IMR-90 (cell line): ENCODE measurements around the gene DYNC1H1. TPM values are rescaled to one million over a fixed set of nuclear protein-coding genes. Genes with fewer than 3 reads are reported as not detected.

Experiments used
- ATAC-seq: fragments of 200-7000 bp; cut with Tn5 transposase; 2 replicates; pipeline ENCODE4 v1.9.1; 2020; ENCODE audit warnings: low read depth, mild to moderate bottlenecking, moderate library complexity
- BruUV-seq: library from RNA; stranded (reverse); fragments of 400-500 nt; replicated peaks from 2 replicates; lab custom pipeline; 2021; lab: Mats Ljungman, UMichigan
- CTCF ChIA-PET: fragments of 300-600 bp; formaldehyde crosslinking; extraction: SDS; loops from one replicate; lab custom pipeline; 2021; ENCODE audit warnings: antibody characterized with exemption; lab: Yijun Ruan, JAX
- POLR2A ChIA-PET: fragments of 300-600 bp; sonication (Branson Sonifier 250); formaldehyde crosslinking; loops from one replicate; lab custom pipeline; 2022; ENCODE audit warnings: antibody characterized with exemption; ENCODE audit not compliant: unreplicated experiment; lab: Charles Lee
- DNase-seq: peaks from one replicate; pipeline ENCODE4 v3.0.0; 2013
- H2AFZ ChIP-seq: replicated peaks from 2 replicates; pipeline ENCODE3; 2013; ENCODE audit warnings: low read length, mild to moderate bottlenecking; ENCODE audit not compliant: poor library complexity
- H2AK5ac ChIP-seq: 2 replicates; pipeline ENCODE4 v1.6.1; 2013; ENCODE audit warnings: low read depth, low read length, inconsistent platforms
- H2AK9ac ChIP-seq: replicated peaks from 2 replicates; pipeline ENCODE3; 2013; ENCODE audit warnings: mild to moderate bottlenecking, low read depth, low read length, moderate library complexity; ENCODE audit not compliant: poor library complexity
- H2BK120ac ChIP-seq: 2 replicates; pipeline ENCODE4 v1.6.1; 2013; ENCODE audit warnings: low read depth, low read length, inconsistent platforms
- H2BK15ac ChIP-seq: 3 replicates; pipeline ENCODE4 v1.6.1; 2013; ENCODE audit warnings: low read depth, low read length, inconsistent platforms
- H2BK20ac ChIP-seq: 2 replicates; pipeline ENCODE4 v1.6.1; 2013; ENCODE audit warnings: low read depth, mild to moderate bottlenecking, inconsistent platforms, low read length, moderate library complexity
- H2BK5ac ChIP-seq: 2 replicates; pipeline ENCODE4 v1.6.1; 2013; ENCODE audit warnings: mild to moderate bottlenecking, low read depth, low read length, inconsistent platforms; ENCODE audit not compliant: poor library complexity, severe bottlenecking
- H3K14ac ChIP-seq: replicated peaks from 2 replicates; pipeline ENCODE4 v1.6.1; 2013; ENCODE audit warnings: low read depth, low read length, inconsistent platforms
- H3K18ac ChIP-seq: 2 replicates; pipeline ENCODE4 v1.6.1; 2013; ENCODE audit warnings: low read depth, low read length, control low read depth
- H3K23ac ChIP-seq: 2 replicates; pipeline ENCODE4 v1.6.1; 2013; ENCODE audit warnings: low read depth, low read length, inconsistent platforms
- H3K27ac ChIP-seq: 2 replicates; pipeline ENCODE4 v1.5.1; 2013; ENCODE audit warnings: mild to moderate bottlenecking, control low read depth, low read length; ENCODE audit not compliant: insufficient read depth
- H3K27me3 ChIP-seq: 2 replicates; pipeline ENCODE4 v1.6.1; 2013; ENCODE audit warnings: low read length; ENCODE audit not compliant: control insufficient read depth, insufficient read depth
- H3K36me3 ChIP-seq: 2 replicates; pipeline ENCODE4 v1.6.1; 2013; ENCODE audit warnings: low read length, mixed read lengths; ENCODE audit not compliant: control insufficient read depth, insufficient read depth
- H3K4ac ChIP-seq: 2 replicates; pipeline ENCODE4 v1.6.1; 2013; ENCODE audit warnings: low read depth, low read length, inconsistent platforms
- H3K4me1 ChIP-seq: 2 replicates; pipeline ENCODE4 v1.6.1; 2013; ENCODE audit warnings: low read length, mixed read lengths; ENCODE audit not compliant: control insufficient read depth, insufficient read depth
- H3K4me2 ChIP-seq: 2 replicates; pipeline ENCODE4 v1.6.1; 2013; ENCODE audit warnings: low read depth, mild to moderate bottlenecking, control low read depth, low read length, moderate library complexity
- H3K4me3 ChIP-seq: 2 replicates; pipeline ENCODE4 v1.5.1; 2013; ENCODE audit warnings: low read depth, mild to moderate bottlenecking, control low read depth, low read length, moderate library complexity; ENCODE audit not compliant: insufficient read depth
- H3K56ac ChIP-seq: 2 replicates; pipeline ENCODE4 v1.6.1; 2013; ENCODE audit warnings: low read length, inconsistent platforms; ENCODE audit not compliant: insufficient read depth; ENCODE audit errors: extremely low read depth
- H3K79me1 ChIP-seq, 2 experiments: 2 replicates each; pipeline ENCODE4 v1.6.1; 2013; ENCODE audit warnings: low read length in 2 of 2, inconsistent platforms in 1 of 2, low read depth in 1 of 2
- H3K9ac ChIP-seq: 2 replicates; pipeline ENCODE4 v1.6.1; 2013; ENCODE audit warnings: low read depth, low read length, control low read depth
- H3K9me1 ChIP-seq: 2 replicates; pipeline ENCODE4 v1.6.1; 2013; ENCODE audit warnings: low read length, inconsistent platforms; ENCODE audit not compliant: insufficient read depth
- H3K9me3 ChIP-seq: 2 replicates; pipeline ENCODE4 v1.6.1; 2013; ENCODE audit warnings: low read length; ENCODE audit not compliant: control insufficient read depth, insufficient read depth
- H4K20me1 ChIP-seq: 2 replicates; pipeline ENCODE4 v1.6.1; 2013; ENCODE audit warnings: low read length, inconsistent platforms; ENCODE audit not compliant: insufficient read depth
- H4K5ac ChIP-seq: 2 replicates; pipeline ENCODE4 v1.6.1; 2013; ENCODE audit warnings: mild to moderate bottlenecking, low read depth, low read length, control low read depth
- H4K8ac ChIP-seq, 2 experiments: 2 replicates each; pipeline ENCODE4 v1.6.1; 2013; ENCODE audit warnings: low read depth in 2 of 2, low read length in 2 of 2, control low read depth in 1 of 2, inconsistent platforms in 1 of 2
- H4K91ac ChIP-seq: 2 replicates; pipeline ENCODE4 v1.6.1; 2013; ENCODE audit warnings: low read depth, low read length, inconsistent platforms; ENCODE audit not compliant: insufficient read depth
- CHD1 ChIP-seq: IDR thresholded peaks from 2 replicates; pipeline ENCODE4 v1.6.1; 2012; ENCODE audit warnings: low read depth, low read length, improper control_type of control experiment
- ELK1 ChIP-seq: fragments of 150-350 bp; IDR thresholded peaks from 2 replicates; pipeline ENCODE4 v1.6.1; 2016; ENCODE audit warnings: low read depth, mild to moderate bottlenecking, low read length, moderate library complexity, borderline replicate concordance
- MAFK ChIP-seq: IDR thresholded peaks from 2 replicates; pipeline ENCODE4 v1.6.1; 2012; ENCODE audit warnings: low read depth, low read length, improper control_type of control experiment
- NFE2L2 ChIP-seq: fragments of 150-350 bp; IDR thresholded peaks from 2 replicates; pipeline ENCODE4 v1.6.1; 2016; ENCODE audit warnings: low read depth, mild to moderate bottlenecking, low read length
- POLR2A ChIP-seq: IDR thresholded peaks from 2 replicates; pipeline ENCODE4 v1.6.1; 2012; ENCODE audit warnings: mild to moderate bottlenecking, low read depth, low read length
- RFX5 ChIP-seq: IDR thresholded peaks from 2 replicates; pipeline ENCODE4 v1.8.0; 2012; ENCODE audit warnings: low read depth, mild to moderate bottlenecking, low read length, moderate library complexity
- WGBS, 2 experiments: methylation state at CpG; one replicate each; pipeline versions ENCODE4 v1.1.5 to v1.1.7; 2013; ENCODE audit warnings: missing lambda C conversion rate in 2 of 2; ENCODE audit not compliant: insufficient read length in 1 of 2; ENCODE audit errors: extremely low coverage in 2 of 2; 5-methylcytosine and 5-hydroxymethylcytosine counted together
- dilution Hi-C: fragments of 300-500 bp; cut with HindIII; formaldehyde crosslinking; loops from one replicate; pipeline ENCODE4 v1.14.3; 2018; ENCODE audit warnings: low sequenced_read_pairs; ENCODE audit not compliant: unreplicated experiment
- in situ Hi-C: fragments of 300-500 bp; cut with MboI; formaldehyde crosslinking; loops from 3 replicates; pipeline ENCODE4 v1.14.3; 2019; ENCODE audit warnings: low sequenced_read_pairs, inconsistent platforms, mixed read lengths
- intact Hi-C: fragments of 100-400 bp; cut with micrococcal nuclease; formaldehyde crosslinking; loops from 2 replicates; pipeline ENCODE4 v1.10.0; 2022
- polyA plus RNA-seq, 3 experiments: library from polyadenylated mRNA; depleted of rRNA; stranded (reverse); fragments of >200 nt; gene quantifications; 2 replicates each; pipeline ENCODE4 v1.2.3, GENCODE V29; 2012; ENCODE audit warnings: low replicate concordance in 1 of 3
- total RNA-seq: library from RNA; depleted of rRNA; stranded (reverse); fragments of >200 nt; gene quantifications from 2 replicates; pipeline ENCODE4 v1.2.3, GENCODE V29; 2012

Gene DYNC1H1
- total and polyA plus RNA-seq, 2 of the 4 experiments (the other 2 are of a cell fraction), result 240 to 670 TPM

- TF ChIP-seq RFX5 (no peak), NFE2L2 (no peak)
Observed at GRCh38 chr14:101947904-101948665, 16.3 kb upstream of the DYNC1H1 start (continued).

- ChIA-PET POLR2A (interaction anchor here (0.5 to 0.8 kb wide), 2 partner anchors 138 to 188 kb away, joined by 3 to 4 read pairs; no protein-coding TSS in a partner anchor), CTCF (no interaction called here)
- peak overlapping the region; percentile 89 for H3K4me2 ChIP-seq
- H3K9me1 ChIP-seq, result 0 out of 2 replicates have a peak, but pooled peaks cover 3% of the 10 kb centered on the region
- H2AK5ac ChIP-seq, result peak overlapping the region; percentile 63
- no peak overlapping the region for H2BK15ac ChIP-seq
- DNase-seq, result no peak
- peak overlapping the region; percentile 82 for H3K9ac ChIP-seq
- H2BK120ac ChIP-seq, result peak overlapping the region; percentile 35; the same call in 1 of the 2 replicates
- H3K79me1 ChIP-seq, result peaks cover 9 to 24% of the 10 kb centered on the region in 2 experiments
- peak overlapping the region; percentile 86 for H4K91ac ChIP-seq
- ATAC-seq, result no peak
- H3K23ac ChIP-seq, result peak overlapping the region; percentile 48
- no peaks in the 10 kb centered on the region for H3K9me3 ChIP-seq
- in situ Hi-C loops (no loop called here), dilution Hi-C loops (no loop called here), intact Hi-C loops (no loop called here)
- peak overlapping the region; percentile 81 for H2BK5ac ChIP-seq
- peak overlapping the region; percentile 99 for H2AK9ac ChIP-seq
- H4K5ac ChIP-seq, result peak overlapping the region; percentile 84
- H3K36me3 ChIP-seq, result no peaks in the 10 kb centered on the region
- H2BK20ac ChIP-seq, result no peak overlapping the region
- WGBS, 2 experiments, result 16% methylated on average over 8 of the region's 29 CpGs; no CpG with 5 or more reads in 1 of the 2 experiments
- peak overlapping the region; percentile 82 for H3K27ac ChIP-seq
- H3K4me3 ChIP-seq, result peak overlapping the region; percentile 62
- H3K18ac ChIP-seq, result peak overlapping the region; percentile 47; the same call in 1 of the 2 replicates
- peak overlapping the region; percentile 89 for H3K4ac ChIP-seq
- H2AFZ ChIP-seq, result peak overlapping the region; percentile 96
- H4K20me1 ChIP-seq, result no peaks in the 10 kb centered on the region
- peaks cover 7% of the 10 kb centered on the region; the same call in 1 of the 2 replicates for H3K4me1 ChIP-seq
- peak overlapping the region; percentile 63 to 96 for H4K8ac ChIP-seq
- BruUV-seq, result no TSS peak
- H3K27me3 ChIP-seq, result peaks cover 2% of the 10 kb centered on the region; the same call in 1 of the 2 replicates
- TF ChIP-seq RFX5, result no peak
- TF ChIP-seq MAFK, result no peak
- TF ChIP-seq CHD1, result 0 out of 2 replicates have a peak, but pooled peaks have one; percentile 58
- TF ChIP-seq POLR2A, result no peak
- TF ChIP-seq ELK1, result no peak
- peak overlapping the region; percentile 93 for H3K14ac ChIP-seq
- H3K56ac ChIP-seq, result peak overlapping the region; percentile 62
Observed at GRCh38 chr14:101948666-101949216, 15.6 kb upstream of the DYNC1H1 start.
